ENCODE data around the gene ATP6V1G2. TPM values are rescaled to one million over a fixed set of nuclear protein-coding genes. Genes with fewer than 3 reads are reported as not detected.

Gene ATP6V1G2
- total RNA-seq, 2 experiments from 2014 or later: 1.0 to 1.5 TPM

DNA sequence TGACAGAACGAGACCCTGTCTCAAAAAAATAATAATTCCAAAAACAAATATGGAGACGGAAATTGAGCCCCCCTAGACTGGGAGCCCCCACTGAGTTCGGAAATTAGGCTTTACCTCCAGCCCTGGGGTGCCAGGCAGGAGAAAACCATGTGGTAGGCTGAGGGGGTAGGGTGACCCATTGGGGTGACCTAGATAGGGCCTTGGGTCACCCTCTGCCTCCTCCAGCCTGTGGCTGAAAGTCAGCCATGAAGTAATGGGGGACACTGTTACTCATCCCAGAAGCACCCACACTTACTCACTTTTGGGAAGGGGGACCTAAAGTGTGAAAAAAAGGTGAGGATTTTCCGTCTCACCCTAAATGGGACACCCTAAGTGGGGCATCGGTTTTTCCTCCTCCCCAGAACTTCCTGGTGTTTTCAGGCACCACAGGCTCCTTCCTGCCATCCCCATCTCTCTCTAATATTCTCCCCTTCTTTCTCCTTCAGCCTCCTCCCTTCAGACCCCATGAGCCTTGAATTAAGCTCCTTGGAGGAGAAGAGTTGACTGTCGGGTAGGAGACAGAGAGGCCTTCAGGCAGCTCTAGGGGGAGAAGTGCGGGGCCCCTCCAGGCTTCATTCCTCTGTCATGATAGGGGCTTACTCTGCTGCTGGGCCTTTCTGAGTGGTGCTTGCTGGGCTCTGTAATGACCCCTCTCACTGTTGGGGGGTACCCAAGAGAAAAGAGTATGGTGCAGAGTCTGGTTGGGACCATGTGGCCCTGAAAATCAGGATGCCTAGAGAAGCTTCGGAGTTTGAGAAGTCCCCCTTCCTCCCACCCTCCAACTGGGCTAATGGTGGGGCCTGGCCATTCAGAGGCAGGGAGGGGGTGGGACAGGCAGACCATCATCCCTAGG is 33.4 kb upstream of the ATP6V1G2 start:
- H3K27me3 Mint-ChIP-seq: no peaks in the 10 kb centered on the region
- peak overlapping the region; percentile 93 for H3K4me3 Mint-ChIP-seq
- peaks cover 44% of the 10 kb centered on the region for H3K4me1 Mint-ChIP-seq
- H3K36me3 Mint-ChIP-seq: peaks cover 69% of the 10 kb centered on the region
- H3K9me3 Mint-ChIP-seq: no peaks in the 10 kb centered on the region
- peak overlapping the region; percentile 92 for H3K27ac Mint-ChIP-seq
- DNase-seq: no peak

DNA sequence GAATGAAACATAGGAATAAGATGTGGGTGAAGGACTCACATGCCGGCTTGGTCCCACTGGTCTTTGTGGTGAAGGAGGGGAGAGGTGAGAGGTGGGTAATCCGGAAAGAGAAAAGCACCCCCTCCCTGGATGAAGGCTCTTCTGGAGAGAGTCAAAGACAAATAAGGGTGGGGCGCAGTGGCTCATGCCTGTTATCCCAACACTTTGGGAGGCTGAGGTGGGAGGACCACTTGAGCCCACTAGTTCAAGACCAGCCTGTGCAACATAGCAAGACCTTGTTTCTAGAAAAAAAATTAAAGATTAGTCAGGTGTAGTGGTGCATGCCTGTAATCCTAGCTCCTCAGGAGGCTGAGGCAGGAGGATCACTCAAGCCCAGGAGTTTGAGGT is 32.7 kb upstream of the ATP6V1G2 start:
- no peaks in the 10 kb centered on the region for H3K27me3 Mint-ChIP-seq
- H3K4me1 Mint-ChIP-seq: peaks cover 49% of the 10 kb centered on the region
- peak overlapping the region; percentile 93 for H3K4me3 Mint-ChIP-seq
- no peaks in the 10 kb centered on the region for H3K9me3 Mint-ChIP-seq
- DNase-seq: no peak
- peak overlapping the region; percentile 92 for H3K27ac Mint-ChIP-seq
- peaks cover 72% of the 10 kb centered on the region for H3K36me3 Mint-ChIP-seq

DNA sequence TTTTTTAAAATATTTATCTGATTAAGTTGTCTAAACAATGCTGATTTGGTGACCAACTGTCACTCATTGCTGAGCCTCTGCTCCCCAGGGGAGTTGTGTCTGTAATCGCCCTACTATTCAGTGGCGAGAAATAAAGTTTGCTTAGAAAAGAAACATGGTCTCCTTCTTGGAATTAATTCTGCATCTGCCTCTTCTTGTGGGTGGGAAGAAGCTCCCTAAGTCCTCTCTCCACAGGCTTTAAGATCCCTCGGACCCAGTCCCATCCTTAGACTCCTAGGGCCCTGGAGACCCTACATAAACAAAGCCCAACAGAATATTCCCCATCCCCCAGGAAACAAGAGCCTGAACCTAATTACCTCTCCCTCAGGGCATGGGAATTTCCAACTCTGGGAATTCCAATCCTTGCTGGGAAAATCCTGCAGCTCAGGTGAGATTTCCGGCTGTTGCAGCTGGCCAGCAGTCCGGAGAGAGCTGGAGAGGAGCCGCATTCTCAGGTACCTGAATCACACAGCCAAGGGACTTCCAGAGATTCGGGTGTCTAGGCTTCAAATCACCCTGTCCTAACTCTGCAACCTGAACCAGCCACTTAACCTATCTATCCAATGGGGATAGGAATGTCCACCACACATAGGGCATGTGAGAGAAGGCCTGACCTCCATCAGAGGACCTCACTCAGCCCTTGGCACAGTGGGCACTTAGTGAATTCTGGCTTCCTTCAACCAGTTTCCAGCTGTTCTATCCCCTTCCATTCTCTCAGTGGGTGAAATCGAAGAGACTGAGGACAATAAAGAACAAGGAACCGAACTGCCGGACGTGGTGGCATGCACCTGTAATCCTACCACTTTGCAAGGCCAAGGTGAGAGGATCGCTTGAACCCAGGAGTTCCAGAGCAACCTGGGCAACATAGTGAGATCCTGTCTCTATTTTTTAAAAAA is 32.0 kb upstream of the ATP6V1G2 start:
- H3K27ac Mint-ChIP-seq: peak overlapping the region; percentile 92
- no peak for DNase-seq
- peaks cover 78% of the 10 kb centered on the region for H3K36me3 Mint-ChIP-seq
- no peaks in the 10 kb centered on the region for H3K9me3 Mint-ChIP-seq
- peak overlapping the region; percentile 93 for H3K4me3 Mint-ChIP-seq
- peaks cover 52% of the 10 kb centered on the region for H3K4me1 Mint-ChIP-seq
- H3K27me3 Mint-ChIP-seq: no peaks in the 10 kb centered on the region

DNA sequence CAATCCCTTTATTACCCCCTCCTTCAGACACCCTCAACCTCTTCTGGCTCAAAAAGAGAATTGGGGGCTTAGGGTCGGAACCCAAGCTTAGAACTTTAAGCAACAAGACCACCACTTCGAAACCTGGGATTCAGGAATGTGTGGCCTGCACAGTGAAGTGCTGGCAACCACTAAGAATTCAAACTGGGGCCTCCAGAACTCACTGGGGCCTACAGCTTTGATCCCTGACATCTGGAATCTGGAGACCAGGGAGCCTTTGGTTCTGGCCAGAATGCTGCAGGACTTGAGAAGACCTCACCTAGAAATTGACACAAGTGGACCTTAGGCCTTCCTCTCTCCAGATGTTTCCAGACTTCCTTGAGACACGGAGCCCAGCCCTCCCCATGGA is 31.2 kb upstream of the ATP6V1G2 start:
- Mint-ChIP-seq H3K36me3 (peaks cover 83% of the 10 kb centered on the region), H3K4me1 (peaks cover 54% of the 10 kb centered on the region), H3K9me3 (no peaks in the 10 kb centered on the region), H3K27me3 (no peaks in the 10 kb centered on the region), H3K27ac (peak overlapping the region; percentile 99), H3K4me3 (peak overlapping the region; percentile 93)
- DNase-seq: no peak

DNA sequence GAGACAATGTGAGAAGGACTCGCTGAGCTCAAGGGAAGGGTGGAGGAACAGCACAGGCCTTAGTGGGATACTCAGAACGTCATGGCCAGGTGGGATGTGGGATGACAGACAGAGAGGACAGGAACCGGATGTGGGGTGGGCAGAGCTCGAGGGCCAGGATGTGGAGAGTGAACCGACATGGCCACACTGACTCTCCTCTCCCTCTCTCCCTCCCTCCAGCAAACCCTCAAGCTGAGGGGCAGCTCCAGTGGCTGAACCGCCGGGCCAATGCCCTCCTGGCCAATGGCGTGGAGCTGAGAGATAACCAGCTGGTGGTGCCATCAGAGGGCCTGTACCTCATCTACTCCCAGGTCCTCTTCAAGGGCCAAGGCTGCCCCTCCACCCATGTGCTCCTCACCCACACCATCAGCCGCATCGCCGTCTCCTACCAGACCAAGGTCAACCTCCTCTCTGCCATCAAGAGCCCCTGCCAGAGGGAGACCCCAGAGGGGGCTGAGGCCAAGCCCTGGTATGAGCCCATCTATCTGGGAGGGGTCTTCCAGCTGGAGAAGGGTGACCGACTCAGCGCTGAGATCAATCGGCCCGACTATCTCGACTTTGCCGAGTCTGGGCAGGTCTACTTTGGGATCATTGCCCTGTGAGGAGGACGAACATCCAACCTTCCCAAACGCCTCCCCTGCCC is 30.6 kb upstream of the ATP6V1G2 start:
- H3K4me3 Mint-ChIP-seq: peak overlapping the region; percentile 93
- peaks cover 85% of the 10 kb centered on the region for H3K36me3 Mint-ChIP-seq
- no peaks in the 10 kb centered on the region for H3K27me3 Mint-ChIP-seq
- peaks cover 51% of the 10 kb centered on the region for H3K4me1 Mint-ChIP-seq
- H3K27ac Mint-ChIP-seq: peak overlapping the region; percentile 99
- DNase-seq: no peak
- no peaks in the 10 kb centered on the region for H3K9me3 Mint-ChIP-seq

DNA sequence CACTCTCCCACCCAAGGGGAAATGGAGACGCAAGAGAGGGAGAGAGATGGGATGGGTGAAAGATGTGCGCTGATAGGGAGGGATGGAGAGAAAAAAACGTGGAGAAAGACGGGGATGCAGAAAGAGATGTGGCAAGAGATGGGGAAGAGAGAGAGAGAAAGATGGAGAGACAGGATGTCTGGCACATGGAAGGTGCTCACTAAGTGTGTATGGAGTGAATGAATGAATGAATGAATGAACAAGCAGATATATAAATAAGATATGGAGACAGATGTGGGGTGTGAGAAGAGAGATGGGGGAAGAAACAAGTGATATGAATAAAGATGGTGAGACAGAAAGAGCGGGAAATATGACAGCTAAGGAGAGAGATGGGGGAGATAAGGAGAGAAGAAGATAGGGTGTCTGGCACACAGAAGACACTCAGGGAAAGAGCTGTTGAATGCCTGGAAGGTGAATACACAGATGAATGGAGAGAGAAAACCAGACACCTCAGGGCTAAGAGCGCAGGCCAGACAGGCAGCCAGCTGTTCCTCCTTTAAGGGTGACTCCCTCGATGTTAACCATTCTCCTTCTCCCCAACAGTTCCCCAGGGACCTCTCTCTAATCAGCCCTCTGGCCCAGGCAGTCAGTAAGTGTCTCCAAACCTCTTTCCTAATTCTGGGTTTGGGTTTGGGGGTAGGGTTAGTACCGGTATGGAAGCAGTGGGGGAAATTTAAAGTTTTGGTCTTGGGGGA is 29.7 kb upstream of the ATP6V1G2 start:
- DNase-seq: no peak
- peak overlapping the region; percentile 93 for H3K4me3 Mint-ChIP-seq
- no peaks in the 10 kb centered on the region for H3K9me3 Mint-ChIP-seq
- peak overlapping the region; percentile 99 for H3K27ac Mint-ChIP-seq
- H3K36me3 Mint-ChIP-seq: peaks cover 76% of the 10 kb centered on the region
- H3K27me3 Mint-ChIP-seq: no peaks in the 10 kb centered on the region
- peaks cover 58% of the 10 kb centered on the region for H3K4me1 Mint-ChIP-seq

DNA sequence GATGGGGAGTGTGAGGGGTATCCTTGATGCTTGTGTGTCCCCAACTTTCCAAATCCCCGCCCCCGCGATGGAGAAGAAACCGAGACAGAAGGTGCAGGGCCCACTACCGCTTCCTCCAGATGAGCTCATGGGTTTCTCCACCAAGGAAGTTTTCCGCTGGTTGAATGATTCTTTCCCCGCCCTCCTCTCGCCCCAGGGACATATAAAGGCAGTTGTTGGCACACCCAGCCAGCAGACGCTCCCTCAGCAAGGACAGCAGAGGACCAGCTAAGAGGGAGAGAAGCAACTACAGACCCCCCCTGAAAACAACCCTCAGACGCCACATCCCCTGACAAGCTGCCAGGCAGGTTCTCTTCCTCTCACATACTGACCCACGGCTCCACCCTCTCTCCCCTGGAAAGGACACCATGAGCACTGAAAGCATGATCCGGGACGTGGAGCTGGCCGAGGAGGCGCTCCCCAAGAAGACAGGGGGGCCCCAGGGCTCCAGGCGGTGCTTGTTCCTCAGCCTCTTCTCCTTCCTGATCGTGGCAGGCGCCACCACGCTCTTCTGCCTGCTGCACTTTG is 29.0 kb upstream of the ATP6V1G2 start, which contains the start of gene TNF:
TSS of gene TNF (plus strand) at position 231 of the 567 bp plus-strand sequence. CDS start at position 408, 177 bp downstream.
- Mint-ChIP-seq H3K4me1 (peaks cover 62% of the 10 kb centered on the region), H3K9me3 (no peaks in the 10 kb centered on the region), H3K4me3 (peak within 1 kb of the TSS; percentile 93), H3K27ac (peak within 1 kb of the TSS; percentile 99), H3K36me3 (peaks cover 70% of the 10 kb centered on the region), H3K27me3 (no peaks in the 10 kb centered on the region)
- DNase-seq: peak; percentile 83

DNA sequence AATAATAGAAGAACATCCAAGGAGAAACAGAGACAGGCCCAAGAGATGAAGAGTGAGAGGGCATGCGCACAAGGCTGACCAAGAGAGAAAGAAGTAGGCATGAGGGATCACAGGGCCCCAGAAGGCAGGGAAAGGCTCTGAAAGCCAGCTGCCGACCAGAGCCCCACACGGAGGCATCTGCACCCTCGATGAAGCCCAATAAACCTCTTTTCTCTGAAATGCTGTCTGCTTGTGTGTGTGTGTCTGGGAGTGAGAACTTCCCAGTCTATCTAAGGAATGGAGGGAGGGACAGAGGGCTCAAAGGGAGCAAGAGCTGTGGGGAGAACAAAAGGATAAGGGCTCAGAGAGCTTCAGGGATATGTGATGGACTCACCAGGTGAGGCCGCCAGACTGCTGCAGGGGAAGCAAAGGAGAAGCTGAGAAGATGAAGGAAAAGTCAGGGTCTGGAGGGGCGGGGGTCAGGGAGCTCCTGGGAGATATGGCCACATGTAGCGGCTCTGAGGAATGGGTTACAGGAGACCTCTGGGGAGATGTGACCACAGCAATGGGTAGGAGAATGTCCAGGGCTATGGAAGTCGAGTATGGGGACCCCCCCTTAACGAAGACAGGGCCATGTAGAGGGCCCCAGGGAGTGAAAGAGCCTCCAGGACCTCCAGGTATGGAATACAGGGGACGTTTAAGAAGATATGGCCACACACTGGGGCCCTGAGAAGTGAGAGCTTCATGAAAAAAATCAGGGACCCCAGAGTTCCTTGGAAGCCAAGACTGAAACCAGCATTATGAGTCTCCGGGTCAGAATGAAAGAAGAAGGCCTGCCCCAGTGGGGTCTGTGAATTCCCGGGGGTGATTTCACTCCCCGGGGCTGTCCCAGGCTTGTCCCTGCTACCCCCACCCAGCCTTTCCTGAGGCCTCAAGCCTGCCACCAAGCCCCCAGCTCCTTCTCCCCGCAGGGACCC is 28.0 kb upstream of the ATP6V1G2 start:
- Mint-ChIP-seq H3K36me3 (peaks cover 67% of the 10 kb centered on the region), H3K4me1 (peaks cover 66% of the 10 kb centered on the region), H3K27ac (peak overlapping the region; percentile 99), H3K27me3 (no peaks in the 10 kb centered on the region), H3K4me3 (peak overlapping the region; percentile 93), H3K9me3 (no peaks in the 10 kb centered on the region)
- DNase-seq: no peak

DNA sequence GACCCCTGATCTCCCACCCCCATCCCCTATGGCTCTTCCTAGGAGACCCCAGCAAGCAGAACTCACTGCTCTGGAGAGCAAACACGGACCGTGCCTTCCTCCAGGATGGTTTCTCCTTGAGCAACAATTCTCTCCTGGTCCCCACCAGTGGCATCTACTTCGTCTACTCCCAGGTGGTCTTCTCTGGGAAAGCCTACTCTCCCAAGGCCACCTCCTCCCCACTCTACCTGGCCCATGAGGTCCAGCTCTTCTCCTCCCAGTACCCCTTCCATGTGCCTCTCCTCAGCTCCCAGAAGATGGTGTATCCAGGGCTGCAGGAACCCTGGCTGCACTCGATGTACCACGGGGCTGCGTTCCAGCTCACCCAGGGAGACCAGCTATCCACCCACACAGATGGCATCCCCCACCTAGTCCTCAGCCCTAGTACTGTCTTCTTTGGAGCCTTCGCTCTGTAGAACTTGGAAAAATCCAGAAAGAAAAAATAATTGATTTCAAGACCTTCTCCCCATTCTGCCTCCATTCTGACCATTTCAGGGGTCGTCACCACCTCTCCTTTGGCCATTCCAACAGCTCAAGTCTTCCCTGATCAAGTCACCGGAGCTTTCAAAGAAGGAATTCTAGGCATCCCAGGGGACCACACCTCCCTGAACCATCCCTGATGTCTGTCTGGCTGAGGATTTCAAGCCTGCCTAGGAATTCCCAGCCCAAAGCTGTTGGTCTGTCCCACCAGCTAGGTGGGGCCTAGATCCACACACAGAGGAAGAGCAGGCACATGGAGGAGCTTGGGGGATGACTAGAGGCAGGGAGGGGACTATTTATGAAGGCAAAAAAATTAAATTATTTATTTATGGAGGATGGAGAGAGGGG is 27.1 kb upstream of the ATP6V1G2 start:
- H3K4me1 Mint-ChIP-seq: peaks cover 66% of the 10 kb centered on the region
- no peaks in the 10 kb centered on the region for H3K9me3 Mint-ChIP-seq
- peak overlapping the region; percentile 93 for H3K4me3 Mint-ChIP-seq
- H3K36me3 Mint-ChIP-seq: peaks cover 61% of the 10 kb centered on the region
- H3K27me3 Mint-ChIP-seq: no peaks in the 10 kb centered on the region
- H3K27ac Mint-ChIP-seq: peak overlapping the region; percentile 99
- DNase-seq: no peak

DNA sequence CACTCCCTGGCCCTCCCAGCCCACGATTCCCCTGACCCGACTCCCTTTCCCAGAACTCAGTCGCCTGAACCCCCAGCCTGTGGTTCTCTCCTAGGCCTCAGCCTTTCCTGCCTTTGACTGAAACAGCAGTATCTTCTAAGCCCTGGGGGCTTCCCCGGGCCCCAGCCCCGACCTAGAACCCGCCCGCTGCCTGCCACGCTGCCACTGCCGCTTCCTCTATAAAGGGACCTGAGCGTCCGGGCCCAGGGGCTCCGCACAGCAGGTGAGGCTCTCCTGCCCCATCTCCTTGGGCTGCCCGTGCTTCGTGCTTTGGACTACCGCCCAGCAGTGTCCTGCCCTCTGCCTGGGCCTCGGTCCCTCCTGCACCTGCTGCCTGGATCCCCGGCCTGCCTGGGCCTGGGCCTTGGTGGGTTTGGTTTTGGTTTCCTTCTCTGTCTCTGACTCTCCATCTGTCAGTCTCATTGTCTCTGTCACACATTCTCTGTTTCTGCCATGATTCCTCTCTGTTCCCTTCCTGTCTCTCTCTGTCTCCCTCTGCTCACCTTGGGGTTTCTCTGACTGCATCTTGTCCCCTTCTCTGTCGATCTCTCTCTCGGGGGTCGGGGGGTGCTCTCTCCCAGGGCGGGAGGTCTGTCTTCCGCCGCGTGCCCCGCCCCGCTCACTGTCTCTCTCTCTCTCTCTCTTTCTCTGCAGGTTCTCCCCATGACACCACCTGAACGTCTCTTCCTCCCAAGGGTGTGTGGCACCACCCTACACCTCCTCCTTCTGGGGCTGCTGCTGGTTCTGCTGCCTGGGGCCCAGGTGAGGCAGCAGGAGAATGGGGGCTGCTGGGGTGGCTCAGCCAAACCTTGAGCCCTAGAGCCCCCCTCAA is 25.9 kb upstream of the ATP6V1G2 start, which contains the start of gene LTA:
TSS of gene LTA (plus strand) at position 249 of the 871 bp plus-strand sequence. CDS start at position 703, 454 bp downstream.
- H3K4me3 Mint-ChIP-seq: peak within 1 kb of the TSS; percentile 93
- H3K4me1 Mint-ChIP-seq: peaks cover 72% of the 10 kb centered on the region
- H3K27ac Mint-ChIP-seq: peak within 1 kb of the TSS; percentile 99

DNA sequence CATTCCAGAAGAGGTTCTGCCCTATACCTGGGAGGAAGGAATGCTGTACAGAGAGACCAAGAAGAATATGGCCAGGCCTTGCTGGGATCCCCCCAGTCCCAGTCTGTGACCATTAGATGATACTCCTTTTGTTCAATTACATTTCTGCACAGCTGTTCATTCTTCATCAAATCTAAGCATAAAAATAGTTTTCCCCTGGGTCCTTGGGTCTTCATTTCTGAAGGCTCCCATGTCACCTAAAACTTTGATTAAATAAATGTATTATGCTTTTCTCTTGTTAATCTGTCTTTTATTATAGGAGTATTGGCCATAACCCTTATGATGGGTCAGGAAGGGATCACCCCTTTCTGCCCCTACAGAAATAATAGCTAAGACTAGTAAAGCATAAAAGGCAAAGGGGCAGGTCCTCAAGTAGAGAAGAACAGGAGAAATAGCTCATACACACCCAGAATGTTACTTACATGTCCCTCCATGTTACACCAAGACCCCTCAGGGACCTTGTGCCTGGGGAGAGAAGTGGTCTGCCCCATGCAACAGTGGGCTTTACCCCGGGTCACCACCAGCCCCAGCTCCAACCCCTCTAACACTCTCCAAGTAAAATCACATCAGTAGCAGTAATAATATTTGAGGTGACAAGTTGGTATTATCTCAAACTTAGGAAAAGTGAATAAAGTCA is 23.6 kb upstream of the ATP6V1G2 start:
- no peak for DNase-seq
- Mint-ChIP-seq H3K27me3 (no peaks in the 10 kb centered on the region), H3K27ac (peak overlapping the region; percentile 40), H3K4me1 (peaks cover 74% of the 10 kb centered on the region), H3K36me3 (peaks cover 41% of the 10 kb centered on the region), H3K9me3 (no peaks in the 10 kb centered on the region), H3K4me3 (peak overlapping the region; percentile 38)

More for the DNA sequence above, 25.9 kb upstream of the ATP6V1G2 start, which contains the start of gene LTA:
- Mint-ChIP-seq H3K27me3 (no peaks in the 10 kb centered on the region), H3K9me3 (no peaks in the 10 kb centered on the region), H3K36me3 (peaks cover 56% of the 10 kb centered on the region)
- DNase-seq: peak; percentile 82

Data from activated naive CD8-positive, alpha-beta T cell treated with anti-CD3 and anti-CD28 coated beads for 36 hours (primary cell).